Measurements from ENCODE around the gene FAM217B. TPM values are rescaled to one million over a fixed set of nuclear protein-coding genes. Genes with fewer than 3 reads are reported as not detected.
A peak's percentile ranks its signal among the peaks of the same experiment; 100 is the strongest.

FAM217B gene, protein sequence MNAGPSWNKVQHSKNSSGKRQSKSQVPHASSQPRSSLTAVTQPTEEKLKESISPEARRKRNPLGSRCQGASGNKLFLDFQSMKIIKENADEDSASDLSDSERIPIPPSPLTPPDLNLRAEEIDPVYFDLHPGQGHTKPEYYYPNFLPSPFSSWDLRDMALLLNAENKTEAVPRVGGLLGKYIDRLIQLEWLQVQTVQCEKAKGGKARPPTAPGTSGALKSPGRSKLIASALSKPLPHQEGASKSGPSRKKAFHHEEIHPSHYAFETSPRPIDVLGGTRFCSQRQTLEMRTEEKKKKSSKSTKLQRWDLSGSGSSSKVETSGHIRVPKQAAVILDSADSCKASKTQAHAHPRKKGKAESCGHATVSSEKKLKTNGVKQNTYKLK
- total RNA-seq (10 to 100 TPM in 1 of 4 donors, 1 to 10 TPM in 3; 6.5 to 29.2 (median 6.9) TPM), polyA plus RNA-seq (10 to 100 TPM in 1 of 3 donors, 1 to 10 TPM in 2; 1.9 to 19.8 (median 2.2) TPM)
- long read RNA-seq, donor 1, full-length matches to known transcripts: 4 of 4 reads
- long read RNA-seq, donor 1, partial matches to known transcripts: 0 of 4 reads
- long read RNA-seq, donor 1, other reads (novel, unspliced or antisense): 0 of 4 reads
- long read RNA-seq, donor 2, full-length matches to known transcripts: 5 of 9 reads
- long read RNA-seq, donor 2, partial matches to known transcripts: 0 of 9 reads
- long read RNA-seq, donor 2, other reads (novel, unspliced or antisense): 4 of 9 reads

DNA sequence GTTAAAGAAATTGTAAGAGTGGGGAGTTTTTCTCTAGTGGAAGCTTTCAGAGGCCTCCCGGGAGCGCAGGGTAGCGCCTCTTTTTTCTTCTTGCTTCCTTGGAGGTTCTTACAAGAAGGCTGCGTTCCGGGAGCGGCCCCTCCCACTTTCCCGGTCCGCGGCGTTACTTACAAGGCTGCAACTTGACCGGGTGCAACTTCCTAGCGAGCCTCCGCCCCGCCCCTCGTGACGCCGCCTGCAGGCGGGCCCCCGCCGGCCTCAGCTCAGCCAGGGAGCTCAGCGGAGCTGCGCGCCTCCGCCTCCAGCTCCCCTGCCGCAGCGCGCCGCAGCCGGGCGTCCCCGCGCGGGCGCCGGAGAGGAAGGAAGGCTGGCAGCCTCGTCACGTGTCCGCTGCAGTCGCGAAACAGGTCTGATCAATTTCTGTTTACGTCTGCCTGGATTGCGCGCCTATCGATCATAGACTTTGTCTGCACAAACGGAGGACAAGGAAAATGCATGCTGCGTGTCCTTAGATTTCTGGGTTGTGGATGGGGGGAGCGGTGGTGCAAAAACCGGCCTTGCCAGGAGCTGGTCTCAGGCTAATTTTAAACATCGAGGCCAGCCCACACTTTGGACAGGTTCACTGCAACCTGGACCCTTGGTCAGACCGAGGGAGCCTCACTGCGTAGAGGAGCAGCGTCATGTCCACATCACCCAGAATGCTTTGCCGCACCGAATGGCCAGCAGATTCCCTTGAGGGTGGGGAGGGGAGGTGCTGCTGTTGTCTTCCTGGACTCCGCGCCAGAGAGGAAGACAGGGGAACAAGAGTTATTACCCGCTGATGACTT, at the start of gene FAM217B, which contains the start of gene PPP1R3D:
Gene FAM217B, plus strand, starts transcription at position 261 of the 827 bp plus-strand sequence. CDS start 3,555 bp downstream, outside the sequence.
Gene PPP1R3D, minus strand, starts transcription at position 177 of the 827 bp plus-strand sequence. CDS start 374 bp downstream, outside the sequence.
- WGBS, 3 donors: 0% methylated on average over 52 to 57 of the region's 57 CpGs
- intact Hi-C loops (cut with DNase I): loop anchor here in 1 of 2 donors (2.0 kb wide), 1 partner anchor 14 kb away; no protein-coding TSS in a partner anchor

DNA sequence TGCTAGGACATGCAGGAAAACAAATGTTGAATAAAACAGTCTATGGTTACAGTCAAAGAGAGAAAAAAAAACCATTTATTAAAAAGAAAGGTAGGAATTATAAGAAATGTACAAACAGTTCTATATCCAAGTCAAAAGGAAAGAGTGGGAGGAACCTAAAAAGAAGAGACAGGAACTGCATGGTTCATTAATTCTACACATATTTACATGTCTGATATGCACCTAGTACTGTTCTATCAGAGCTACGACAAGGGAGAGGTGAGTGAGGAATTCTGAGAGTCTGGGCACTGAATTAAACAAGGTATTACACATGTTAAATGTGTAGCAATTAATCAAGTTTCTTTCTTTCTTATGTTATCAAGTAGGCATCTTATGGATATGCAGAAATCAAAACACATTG, 48.6 kb upstream of the FAM217B start:
- no peak overlapping the region for H3K27ac ChIP-seq
- TF ChIP-seq, protein P1, sequence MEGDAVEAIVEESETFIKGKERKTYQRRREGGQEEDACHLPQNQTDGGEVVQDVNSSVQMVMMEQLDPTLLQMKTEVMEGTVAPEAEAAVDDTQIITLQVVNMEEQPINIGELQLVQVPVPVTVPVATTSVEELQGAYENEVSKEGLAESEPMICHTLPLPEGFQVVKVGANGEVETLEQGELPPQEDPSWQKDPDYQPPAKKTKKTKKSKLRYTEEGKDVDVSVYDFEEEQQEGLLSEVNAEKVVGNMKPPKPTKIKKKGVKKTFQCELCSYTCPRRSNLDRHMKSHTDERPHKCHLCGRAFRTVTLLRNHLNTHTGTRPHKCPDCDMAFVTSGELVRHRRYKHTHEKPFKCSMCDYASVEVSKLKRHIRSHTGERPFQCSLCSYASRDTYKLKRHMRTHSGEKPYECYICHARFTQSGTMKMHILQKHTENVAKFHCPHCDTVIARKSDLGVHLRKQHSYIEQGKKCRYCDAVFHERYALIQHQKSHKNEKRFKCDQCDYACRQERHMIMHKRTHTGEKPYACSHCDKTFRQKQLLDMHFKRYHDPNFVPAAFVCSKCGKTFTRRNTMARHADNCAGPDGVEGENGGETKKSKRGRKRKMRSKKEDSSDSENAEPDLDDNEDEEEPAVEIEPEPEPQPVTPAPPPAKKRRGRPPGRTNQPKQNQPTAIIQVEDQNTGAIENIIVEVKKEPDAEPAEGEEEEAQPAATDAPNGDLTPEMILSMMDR (IDR thresholded peaks at IDR 0.05): no peak
- H3K9me3 ChIP-seq: no peaks in the 10 kb centered on the region
- no peak for DNase-seq
- ATAC-seq: no peak
- no peak overlapping the region for H3K4me3 ChIP-seq
- intact Hi-C loops (cut with DNase I): no loop called here
- 73 to 93% (median 77%) methylated on average over 1 of the region's 1 CpG for whole genome bisulfite sequencing, 3 donors
- H3K27me3 ChIP-seq (ENCODE audit: insufficient read depth in 3 of 3, low read length in 2 of 3): no peaks in the 10 kb centered on the region
- no peaks in the 10 kb centered on the region for H3K36me3 ChIP-seq (ENCODE audit: insufficient read depth in 1 of 2, low read depth in 1 of 2)
- no peaks in the 10 kb centered on the region for H3K4me1 ChIP-seq

More for the DNA sequence above, at the start of gene FAM217B, which contains the start of gene PPP1R3D:
- Histone ChIP-seq H3K36me3 (ENCODE audit: insufficient read depth in 1 of 2, low read depth in 1 of 2) (peaks cover 0 to 31% of the 10 kb centered on the region in 2 donors), H3K27me3 (ENCODE audit: insufficient read depth in 3 of 3, low read length in 2 of 3) (no peaks in the 10 kb centered on the region), H3K4me3 (peak within 1 kb of the TSS; percentile 85), H3K4me1 (peaks cover 62% of the 10 kb centered on the region), H3K27ac (peak within 1 kb of the TSS; percentile 96), H3K9me3 (no peaks in the 10 kb centered on the region)
- ATAC-seq (peak; percentile 87 to 90 (median 88)), DNase-seq (peak; percentile 97 to 98)
- TF ChIP-seq, protein P1 (IDR thresholded peaks at IDR 0.05): peak; percentile 19

DNA sequence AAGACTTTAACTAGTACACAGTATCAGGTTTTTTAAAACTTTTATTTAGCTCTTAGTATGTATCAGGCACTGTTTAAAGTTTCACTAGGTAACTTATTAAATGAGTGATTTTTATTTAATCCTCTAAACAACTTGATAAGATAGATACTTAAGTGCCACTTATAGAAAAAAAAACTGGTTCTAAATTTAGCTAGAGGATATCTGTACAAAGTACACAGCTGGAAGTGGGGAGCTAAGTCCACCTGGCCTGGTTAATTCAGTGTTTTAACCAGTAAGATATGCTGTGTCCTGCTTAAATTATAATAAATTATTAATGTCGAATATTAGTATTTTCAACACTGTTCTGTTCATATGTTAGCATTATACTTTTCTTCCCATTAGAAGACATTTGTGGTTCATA, 44.3 kb upstream of the FAM217B start:
- Histone ChIP-seq H3K4me3 (no peak overlapping the region), H3K4me1 (no peaks in the 10 kb centered on the region), H3K27ac (no peak overlapping the region), H3K27me3 (ENCODE audit: insufficient read depth in 3 of 3, low read length in 2 of 3) (no peaks in the 10 kb centered on the region), H3K9me3 (no peaks in the 10 kb centered on the region), H3K36me3 (ENCODE audit: insufficient read depth in 1 of 2, low read depth in 1 of 2) (no peaks in the 10 kb centered on the region)
- TF ChIP-seq, protein P1 (IDR thresholded peaks at IDR 0.05): no peak
- 89 to 100% (median 92%) methylated on average over 1 of the region's 1 CpG for WGBS, 3 donors
- ATAC-seq: no peak
- intact Hi-C loops (cut with DNase I): no loop called here
- DNase-seq: no peak

DNA sequence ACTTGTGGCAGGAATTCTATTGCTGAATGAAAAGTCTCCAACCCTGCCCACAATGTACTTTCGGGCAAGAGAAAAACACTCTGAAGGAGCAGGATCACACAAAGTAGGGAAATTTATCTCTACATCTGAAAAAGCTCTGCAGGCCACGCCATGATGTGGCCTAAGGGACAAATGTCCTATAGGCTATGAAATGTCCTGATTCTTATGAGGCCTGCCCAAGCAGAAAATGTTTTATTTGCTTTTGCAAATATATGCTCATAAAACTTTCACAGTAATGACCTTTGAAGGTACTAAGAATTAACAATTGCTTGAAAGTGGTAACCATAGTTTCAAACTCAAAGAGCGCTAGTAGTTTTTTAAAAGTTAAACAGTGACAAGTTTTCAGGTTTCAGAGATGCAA, 37.7 kb upstream of the FAM217B start:
- intact Hi-C loops (cut with DNase I): no loop called here
- Histone ChIP-seq H3K4me3 (no peak overlapping the region), H3K9me3 (no peaks in the 10 kb centered on the region), H3K27ac (no peak overlapping the region), H3K36me3 (ENCODE audit: insufficient read depth in 1 of 2, low read depth in 1 of 2) (no peaks in the 10 kb centered on the region), H3K27me3 (ENCODE audit: insufficient read depth in 3 of 3, low read length in 2 of 3) (no peaks in the 10 kb centered on the region), H3K4me1 (no peaks in the 10 kb centered on the region)
- ATAC-seq: no peak
- 96 to 97% (median 97%) methylated on average over 3 of the region's 3 CpGs for WGBS, 3 donors
- TF ChIP-seq, protein P1 (IDR thresholded peaks at IDR 0.05): no peak
- DNase-seq: no peak

Measured in psoas muscle (tissue), 8 donors.